K562 (cell line): ENCODE data around the gene TMEM184A. TPM values are rescaled to one million over a fixed set of nuclear protein-coding genes. Genes with fewer than 3 reads are reported as not detected.
A peak's percentile ranks its signal among the peaks of the same experiment; 100 is the strongest.

Experiments
- BCOR ChIP-seq: fragments of 450-650 bp; IDR thresholded peaks from 2 replicates; pipeline ENCODE4 v1.6.1; 2016
- CEBPB ChIP-seq: fragments of 450-650 bp; IDR thresholded peaks from 2 replicates; pipeline ENCODE4 v1.6.1; 2016; ENCODE audit warnings: missing genetic modification characterization, missing compliant biosample characterization
- CREM ChIP-seq: IDR thresholded peaks from 2 replicates; pipeline ENCODE4 v1.6.1; 2014; ENCODE audit warnings: antibody characterized with exemption, low read depth
- ELF4 ChIP-seq: fragments of 450-650 bp; formaldehyde crosslinking; IDR thresholded peaks from 2 replicates; pipeline ENCODE4 v1.4.0; 2022; ENCODE audit warnings: missing genetic modification characterization
- ESRRA ChIP-seq: fragments of 450-650 bp; IDR thresholded peaks from 2 replicates; pipeline ENCODE4 v1.6.1; 2014; ENCODE audit warnings: low read depth, mild to moderate bottlenecking, moderate library complexity, borderline replicate concordance
- HIVEP1 ChIP-seq: fragments of 250-450 bp; sonication (Bioruptor Pico); IDR thresholded peaks from 2 replicates; pipeline ENCODE4 v1.4.0; 2020; ENCODE audit warnings: mild to moderate bottlenecking
- LARP7 ChIP-seq: fragments of 450-650 bp; IDR thresholded peaks from 2 replicates; pipeline ENCODE4 v1.6.1; 2016
- NBN ChIP-seq: fragments of 450-650 bp; IDR thresholded peaks from 2 replicates; pipeline ENCODE4 v1.6.1; 2016; ENCODE audit warnings: low read depth, mild to moderate bottlenecking
- PHF21A ChIP-seq: fragments of 450-650 bp; IDR thresholded peaks from 2 replicates; pipeline ENCODE4 v1.6.1; 2017; ENCODE audit warnings: low read depth, borderline replicate concordance
- RAD51 ChIP-seq: fragments of 450-650 bp; IDR thresholded peaks from 2 replicates; pipeline ENCODE4 v1.7.1; 2016; ENCODE audit warnings: low read depth, mild to moderate bottlenecking, borderline replicate concordance
- SIN3A ChIP-seq, 2 experiments: fragments of 150-350 bp in 1 of 2; IDR thresholded peaks; 2 replicates each; pipeline ENCODE4 v1.6.1; 2011 to 2016; ENCODE audit warnings: borderline replicate concordance in 2 of 2, low read depth in 2 of 2, low read length in 2 of 2, mild to moderate bottlenecking in 2 of 2, moderate library complexity in 2 of 2; ENCODE audit not compliant: control insufficient read depth in 1 of 2
- SMAD1 ChIP-seq: fragments of 150-350 bp; IDR thresholded peaks from 2 replicates; pipeline ENCODE4 v1.6.1; 2014; ENCODE audit warnings: low read length, low read depth; ENCODE audit not compliant: partially characterized antibody
- SMARCA4 ChIP-seq: fragments of 450-650 bp; IDR thresholded peaks from 2 replicates; pipeline ENCODE4 v1.6.1; 2016
- ZNF12 ChIP-seq: sonication (generic); formaldehyde crosslinking; IDR thresholded peaks from 2 replicates; pipeline ENCODE4 v1.4.0; 2020; ENCODE audit warnings: mild to moderate bottlenecking, missing genetic modification reagents
- ZNF24 ChIP-seq: fragments of 450-650 bp; IDR thresholded peaks from 2 replicates; pipeline ENCODE4 v1.6.1; 2016
- polyA plus RNA-seq, 8 experiments: library from polyadenylated mRNA; depleted of rRNA in 4 of 8; stranded (reverse) in 5 of 8; unstranded in 3 of 8; fragments of >200 nt; fragmentation: Nextera tagmentation in 2 of 8; fragmentation: Illumina TruSeq in 1 of 8; extraction: Ambion mirVana in 2 of 8; extraction: Trizol in 1 of 8; gene quantifications; 2 replicates each; pipeline versions ENCODE4 v1.2.1 to v1.2.3, GENCODE V29; 2011 to 2014; ENCODE audit warnings: inconsistent platforms in 1 of 8, missing spikeins in 1 of 8
- total RNA-seq, 7 experiments: library from RNA; depleted of rRNA in 6 of 7; stranded (reverse); fragments of >200 nt in 6 of 7; fragmentation: Illumina TruSeq in 2 of 7; extraction: Trizol in 2 of 7; gene quantifications; 2 replicates each; pipeline versions ENCODE4 v1.2.1 to v1.2.3, GENCODE V29; 2011 to 2021; ENCODE audit warnings: low replicate concordance in 1 of 7
- TF ChIP-seq, protein P1 (sequence below): fragments of 200-800 bp; sonication (Bioruptor generic); IDR thresholded peaks from 2 replicates; pipeline ENCODE4 v1.6.1; 2017; ENCODE audit warnings: missing genetic modification characterization, missing compliant biosample characterization
- TF ChIP-seq, protein P2 (sequence below), 2 experiments: fragments of 450-650 bp; IDR thresholded peaks; 2 replicates each; pipeline ENCODE4 v1.6.1; 2018; ENCODE audit warnings: mild to moderate bottlenecking in 2 of 2, low read depth in 1 of 2; ENCODE audit not compliant: partially characterized antibody in 2 of 2
- TF ChIP-seq, protein P3 (sequence below): fragments of 250-450 bp; sonication (Bioruptor Pico); IDR thresholded peaks from 2 replicates; pipeline ENCODE4 v1.9.0; 2021; ENCODE audit warnings: mild to moderate bottlenecking, inconsistent platforms
- TF ChIP-seq, protein P4 (sequence below), 2 experiments: fragments of 450-650 bp; conservative IDR thresholded peaks; 2 replicates each; pipeline ENCODE4 v1.6.1; 2017; ENCODE audit warnings: mild to moderate bottlenecking in 2 of 2, moderate library complexity in 2 of 2

Gene TMEM184A
- total and polyA plus RNA-seq, 9 of the 15 experiments (the other 6 are each of a cell fraction or from before 2014, with no cell fraction given): 0.10 to 0.18 (median 0.11) TPM; not detected in 6

DNA sequence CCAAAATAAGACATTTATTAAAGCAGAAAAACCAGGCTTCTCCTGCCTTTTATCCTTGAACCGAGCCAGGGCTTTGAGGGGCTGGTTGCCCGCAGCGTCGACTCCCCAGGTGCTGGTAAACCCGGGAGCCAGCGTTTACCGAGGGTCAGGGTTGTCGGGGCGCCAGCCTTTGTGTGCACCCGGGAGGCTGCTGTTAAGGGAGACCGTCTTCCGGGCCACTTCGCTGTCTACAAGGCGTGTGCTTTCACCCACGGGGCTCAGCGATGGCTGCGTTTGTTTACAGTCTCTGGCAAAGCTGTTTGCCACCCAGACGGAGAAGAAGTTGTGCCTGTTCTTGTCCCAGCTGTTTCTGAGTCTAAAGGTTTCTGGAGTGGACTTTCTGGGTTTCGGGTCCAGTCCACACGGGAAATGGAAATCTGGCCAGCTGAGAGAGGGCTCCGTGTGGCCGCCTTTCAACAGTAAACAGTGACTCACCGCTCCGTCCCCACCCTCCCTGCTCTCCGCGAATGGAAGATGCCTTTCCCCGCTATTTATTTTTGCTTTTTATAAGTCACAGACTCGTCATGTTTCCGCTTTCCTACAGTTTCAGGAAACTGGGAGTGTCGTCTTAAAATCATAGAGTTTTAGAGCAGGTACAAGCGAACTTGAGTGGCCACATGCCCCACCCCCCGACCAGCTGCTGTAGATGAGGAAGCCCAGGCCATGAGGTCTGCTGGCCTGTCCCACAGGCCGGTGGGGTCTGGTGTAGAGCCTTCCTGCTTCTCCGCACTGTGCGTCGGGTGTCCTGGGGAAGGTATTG lies 23.4 kb downstream of the TMEM184A start (continued):
- peak; percentile 67 for TF ChIP-seq SMARCA4
- peak; percentile 36; the same call in 1 of the 2 replicates for TF ChIP-seq BCOR
- TF ChIP-seq SMAD1: peak; percentile 36
- no peak for TF ChIP-seq CREM
- 0 out of 2 replicates have a peak, but pooled peaks have one; percentile 22 for TF ChIP-seq ESRRA
- peak; percentile 98 for TF ChIP-seq PHF21A
- TF ChIP-seq ELF4 (CRISPR knock-in tag): no peak
- TF ChIP-seq, protein P1, sequence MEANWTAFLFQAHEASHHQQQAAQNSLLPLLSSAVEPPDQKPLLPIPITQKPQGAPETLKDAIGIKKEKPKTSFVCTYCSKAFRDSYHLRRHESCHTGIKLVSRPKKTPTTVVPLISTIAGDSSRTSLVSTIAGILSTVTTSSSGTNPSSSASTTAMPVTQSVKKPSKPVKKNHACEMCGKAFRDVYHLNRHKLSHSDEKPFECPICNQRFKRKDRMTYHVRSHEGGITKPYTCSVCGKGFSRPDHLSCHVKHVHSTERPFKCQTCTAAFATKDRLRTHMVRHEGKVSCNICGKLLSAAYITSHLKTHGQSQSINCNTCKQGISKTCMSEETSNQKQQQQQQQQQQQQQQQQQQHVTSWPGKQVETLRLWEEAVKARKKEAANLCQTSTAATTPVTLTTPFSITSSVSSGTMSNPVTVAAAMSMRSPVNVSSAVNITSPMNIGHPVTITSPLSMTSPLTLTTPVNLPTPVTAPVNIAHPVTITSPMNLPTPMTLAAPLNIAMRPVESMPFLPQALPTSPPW: peak; percentile 49; the same call in 1 of the 2 replicates
- no peak; the same call in 1 of the 2 replicates for TF ChIP-seq NBN
- TF ChIP-seq, protein P2, sequence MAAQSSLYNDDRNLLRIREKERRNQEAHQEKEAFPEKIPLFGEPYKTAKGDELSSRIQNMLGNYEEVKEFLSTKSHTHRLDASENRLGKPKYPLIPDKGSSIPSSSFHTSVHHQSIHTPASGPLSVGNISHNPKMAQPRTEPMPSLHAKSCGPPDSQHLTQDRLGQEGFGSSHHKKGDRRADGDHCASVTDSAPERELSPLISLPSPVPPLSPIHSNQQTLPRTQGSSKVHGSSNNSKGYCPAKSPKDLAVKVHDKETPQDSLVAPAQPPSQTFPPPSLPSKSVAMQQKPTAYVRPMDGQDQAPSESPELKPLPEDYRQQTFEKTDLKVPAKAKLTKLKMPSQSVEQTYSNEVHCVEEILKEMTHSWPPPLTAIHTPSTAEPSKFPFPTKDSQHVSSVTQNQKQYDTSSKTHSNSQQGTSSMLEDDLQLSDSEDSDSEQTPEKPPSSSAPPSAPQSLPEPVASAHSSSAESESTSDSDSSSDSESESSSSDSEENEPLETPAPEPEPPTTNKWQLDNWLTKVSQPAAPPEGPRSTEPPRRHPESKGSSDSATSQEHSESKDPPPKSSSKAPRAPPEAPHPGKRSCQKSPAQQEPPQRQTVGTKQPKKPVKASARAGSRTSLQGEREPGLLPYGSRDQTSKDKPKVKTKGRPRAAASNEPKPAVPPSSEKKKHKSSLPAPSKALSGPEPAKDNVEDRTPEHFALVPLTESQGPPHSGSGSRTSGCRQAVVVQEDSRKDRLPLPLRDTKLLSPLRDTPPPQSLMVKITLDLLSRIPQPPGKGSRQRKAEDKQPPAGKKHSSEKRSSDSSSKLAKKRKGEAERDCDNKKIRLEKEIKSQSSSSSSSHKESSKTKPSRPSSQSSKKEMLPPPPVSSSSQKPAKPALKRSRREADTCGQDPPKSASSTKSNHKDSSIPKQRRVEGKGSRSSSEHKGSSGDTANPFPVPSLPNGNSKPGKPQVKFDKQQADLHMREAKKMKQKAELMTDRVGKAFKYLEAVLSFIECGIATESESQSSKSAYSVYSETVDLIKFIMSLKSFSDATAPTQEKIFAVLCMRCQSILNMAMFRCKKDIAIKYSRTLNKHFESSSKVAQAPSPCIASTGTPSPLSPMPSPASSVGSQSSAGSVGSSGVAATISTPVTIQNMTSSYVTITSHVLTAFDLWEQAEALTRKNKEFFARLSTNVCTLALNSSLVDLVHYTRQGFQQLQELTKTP (IDR thresholded peaks at IDR 0.05; ENCODE audit: low read depth in 1 of 2, partially characterized antibody in 2 of 2): no peak
- TF ChIP-seq, protein P3, sequence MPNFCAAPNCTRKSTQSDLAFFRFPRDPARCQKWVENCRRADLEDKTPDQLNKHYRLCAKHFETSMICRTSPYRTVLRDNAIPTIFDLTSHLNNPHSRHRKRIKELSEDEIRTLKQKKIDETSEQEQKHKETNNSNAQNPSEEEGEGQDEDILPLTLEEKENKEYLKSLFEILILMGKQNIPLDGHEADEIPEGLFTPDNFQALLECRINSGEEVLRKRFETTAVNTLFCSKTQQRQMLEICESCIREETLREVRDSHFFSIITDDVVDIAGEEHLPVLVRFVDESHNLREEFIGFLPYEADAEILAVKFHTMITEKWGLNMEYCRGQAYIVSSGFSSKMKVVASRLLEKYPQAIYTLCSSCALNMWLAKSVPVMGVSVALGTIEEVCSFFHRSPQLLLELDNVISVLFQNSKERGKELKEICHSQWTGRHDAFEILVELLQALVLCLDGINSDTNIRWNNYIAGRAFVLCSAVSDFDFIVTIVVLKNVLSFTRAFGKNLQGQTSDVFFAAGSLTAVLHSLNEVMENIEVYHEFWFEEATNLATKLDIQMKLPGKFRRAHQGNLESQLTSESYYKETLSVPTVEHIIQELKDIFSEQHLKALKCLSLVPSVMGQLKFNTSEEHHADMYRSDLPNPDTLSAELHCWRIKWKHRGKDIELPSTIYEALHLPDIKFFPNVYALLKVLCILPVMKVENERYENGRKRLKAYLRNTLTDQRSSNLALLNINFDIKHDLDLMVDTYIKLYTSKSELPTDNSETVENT: no peak
- no peak for TF ChIP-seq LARP7
- TF ChIP-seq, protein P4, sequence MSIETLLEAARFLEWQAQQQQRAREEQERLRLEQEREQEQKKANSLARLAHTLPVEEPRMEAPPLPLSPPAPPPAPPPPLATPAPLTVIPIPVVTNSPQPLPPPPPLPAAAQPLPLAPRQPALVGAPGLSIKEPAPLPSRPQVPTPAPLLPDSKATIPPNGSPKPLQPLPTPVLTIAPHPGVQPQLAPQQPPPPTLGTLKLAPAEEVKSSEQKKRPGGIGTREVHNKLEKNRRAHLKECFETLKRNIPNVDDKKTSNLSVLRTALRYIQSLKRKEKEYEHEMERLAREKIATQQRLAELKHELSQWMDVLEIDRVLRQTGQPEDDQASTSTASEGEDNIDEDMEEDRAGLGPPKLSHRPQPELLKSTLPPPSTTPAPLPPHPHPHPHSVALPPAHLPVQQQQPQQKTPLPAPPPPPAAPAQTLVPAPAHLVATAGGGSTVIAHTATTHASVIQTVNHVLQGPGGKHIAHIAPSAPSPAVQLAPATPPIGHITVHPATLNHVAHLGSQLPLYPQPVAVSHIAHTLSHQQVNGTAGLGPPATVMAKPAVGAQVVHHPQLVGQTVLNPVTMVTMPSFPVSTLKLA (conservative IDR thresholded peaks at IDR 0.05): peak; percentile 91 to 92
- no peak for TF ChIP-seq RAD51
- TF ChIP-seq ZNF24: no peak
- TF ChIP-seq CEBPB (tag): no peak
- TF ChIP-seq SIN3A (IDR thresholded peaks at IDR 0.05; ENCODE audit: borderline replicate concordance in 2 of 2, control insufficient read depth in 1 of 2, low read depth in 2 of 2, low read length in 2 of 2): peak; percentile 65 to 88; a peak in 3 of 4 replicates
- TF ChIP-seq HIVEP1 (CRISPR knock-in tag): no peak
- no peak for TF ChIP-seq ZNF12 (CRISPR knock-in tag)
